CD4-positive, alpha-beta T cell treated with Interleukin-17A for 1 hour (primary cell): Measurements from ENCODE around the gene GOLGA3.

Experiments
- DNase-seq: peaks from one replicate; pipeline ENCODE4 v3.0.0-alpha.2; 2020

GOLGA3 gene

GRCh38 chr12:132747395-132747794, 81.3 kb downstream of the GOLGA3 start:
- DNase-seq, result no peak

GRCh38 chr12:132746613-132747012, 82.1 kb downstream of the GOLGA3 start:
- no peak for DNase-seq

DNA sequence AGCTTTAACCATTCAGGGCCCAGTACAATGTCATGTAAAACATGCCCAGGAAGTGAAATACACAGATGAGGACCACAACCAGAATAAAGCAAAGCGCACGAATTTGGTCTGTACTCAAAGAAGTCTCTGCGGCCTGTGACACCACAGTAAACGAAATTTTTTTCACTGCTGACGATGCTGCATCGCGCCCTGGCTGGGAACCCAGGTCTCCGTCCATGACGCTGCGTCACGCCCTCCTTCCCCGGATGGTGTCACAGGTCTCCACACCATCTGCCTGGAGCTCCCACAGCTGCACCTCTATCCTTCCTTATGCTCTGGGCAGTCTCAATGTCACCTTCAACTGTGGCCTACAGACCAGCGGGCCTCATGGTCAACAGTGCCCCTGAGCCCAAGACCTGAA, 84.8 kb downstream of the GOLGA3 start:
- DNase-seq, result no peak

DNA sequence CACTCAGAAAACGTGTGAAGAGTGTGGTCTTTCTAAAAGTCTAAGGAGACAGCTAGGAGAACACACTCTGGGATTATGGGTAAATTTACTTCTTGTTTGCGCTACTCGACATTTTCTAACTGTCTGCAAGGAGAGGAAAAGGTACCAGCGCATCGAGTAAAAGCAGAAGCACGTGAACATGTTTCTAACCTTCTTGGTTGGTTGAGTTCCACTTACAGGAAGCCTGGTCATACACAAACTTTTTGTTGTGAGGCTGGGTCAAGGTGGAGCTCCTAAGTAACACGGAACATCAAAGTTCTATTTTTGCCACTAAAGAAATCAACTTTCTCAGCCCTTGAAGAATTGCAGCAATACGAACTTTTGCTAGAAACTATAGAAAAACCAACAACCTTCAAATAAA, 87.0 kb downstream of the GOLGA3 start:
- no peak for DNase-seq

- no peak for DNase-seq
Observed at GRCh38 chr12:132740652-132741051, 88.0 kb downstream of the GOLGA3 start.

- no peak for DNase-seq
Observed at GRCh38 chr12:132740313-132740646, 88.4 kb downstream of the GOLGA3 start.

DNA sequence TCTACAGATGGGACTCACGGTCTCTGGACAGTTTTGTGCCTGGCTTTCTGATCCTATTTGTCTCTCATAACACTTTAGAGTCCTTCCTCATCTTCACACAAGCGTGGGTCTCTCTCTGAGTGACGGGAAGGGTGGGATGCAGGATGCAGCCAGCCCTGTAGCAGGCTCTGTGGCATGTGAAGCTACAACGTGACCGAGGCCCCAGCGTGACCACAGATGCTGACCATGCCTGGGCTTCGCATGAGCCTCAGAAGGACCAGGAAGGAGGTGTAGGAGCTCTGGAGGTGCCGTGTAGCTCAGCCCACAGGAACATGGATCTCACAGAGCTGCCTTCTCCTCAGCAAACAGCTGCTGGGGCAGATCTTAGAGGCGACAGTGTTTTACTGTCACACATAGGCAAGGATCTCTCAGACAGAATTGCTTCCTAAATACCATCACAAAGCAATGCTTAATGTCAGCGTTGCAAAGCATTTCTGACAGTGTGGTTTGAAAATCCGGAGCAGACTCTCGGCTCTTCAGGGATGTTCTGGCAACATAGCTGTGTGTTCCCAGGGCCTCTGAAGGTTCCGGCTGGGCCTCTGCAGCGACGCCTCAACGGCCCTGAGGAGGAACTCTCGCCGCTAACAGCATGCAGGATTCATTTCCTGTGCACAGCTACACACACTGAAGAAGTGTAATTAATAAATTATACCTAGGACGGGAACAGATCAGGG, 88.9 kb downstream of the GOLGA3 start:
- no peak for DNase-seq

DNA sequence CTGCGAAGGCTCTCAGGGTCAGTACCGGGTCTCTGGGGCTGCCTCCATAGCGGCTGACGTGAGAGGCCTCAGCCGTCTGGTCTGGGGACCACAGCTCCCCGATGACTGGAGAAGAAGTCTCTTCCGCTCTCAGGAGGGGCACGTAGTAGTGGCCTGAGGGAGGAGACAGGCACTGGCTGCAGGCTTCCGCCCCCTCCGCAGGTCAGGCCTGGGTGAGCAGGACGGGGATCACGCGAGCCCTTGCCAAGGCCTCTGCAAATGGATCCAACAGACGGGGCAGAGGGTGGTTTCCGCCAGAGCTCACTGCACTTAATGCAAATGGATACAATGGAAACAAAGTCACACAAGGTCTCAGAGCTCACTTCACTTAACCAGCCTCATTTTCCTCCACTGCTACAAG, 91.8 kb downstream of the GOLGA3 start:
- no peak for DNase-seq

- DNase-seq, result no peak
Observed at GRCh38 chr12:132736378-132736777, 92.3 kb downstream of the GOLGA3 start.

DNA sequence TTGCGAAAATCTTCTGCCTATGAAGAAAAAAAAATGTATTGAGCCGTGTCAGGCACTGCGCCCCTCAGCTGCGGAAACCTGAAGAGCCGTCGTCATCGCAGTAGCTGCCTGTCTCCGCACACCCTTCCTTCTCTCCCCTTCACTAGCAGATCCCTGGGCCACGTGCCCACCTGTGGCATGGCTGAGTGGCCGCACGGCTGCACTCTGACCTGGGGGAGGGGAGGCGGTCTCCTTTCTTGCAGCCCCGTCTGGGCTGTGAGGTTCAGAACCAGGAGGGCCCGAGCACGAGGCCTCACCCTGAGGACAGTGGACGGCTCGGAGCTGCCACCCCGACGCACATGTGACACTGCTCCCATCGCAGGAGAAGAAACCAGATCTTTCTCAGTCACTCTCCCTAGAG, 93.2 kb downstream of the GOLGA3 start:
- no peak for DNase-seq

GRCh38 chr12:132734206-132734605, 94.5 kb downstream of the GOLGA3 start:
- no peak for DNase-seq

- DNase-seq, result no peak
Observed at GRCh38 chr12:132731574-132731973, 97.1 kb downstream of the GOLGA3 start.

DNA sequence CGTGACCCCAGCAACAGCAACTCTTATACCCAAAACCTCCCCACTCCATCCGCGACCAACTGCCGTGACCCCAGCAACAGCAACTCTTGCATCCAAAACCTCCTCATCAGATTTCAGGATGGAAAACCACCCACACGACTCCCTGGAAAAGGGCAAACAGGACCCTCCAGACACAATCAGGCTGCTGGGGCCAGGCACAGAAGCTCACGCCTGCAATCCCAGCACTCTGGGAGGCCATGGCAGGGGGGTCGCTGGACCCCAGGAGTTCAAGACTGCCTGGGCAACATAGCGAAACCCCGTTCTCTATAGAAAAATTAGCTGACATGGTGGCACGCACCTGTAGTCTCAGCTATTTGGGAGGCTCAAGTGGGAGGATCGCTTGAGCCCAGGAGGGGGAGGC, 98.3 kb downstream of the GOLGA3 start:
- no peak for DNase-seq

DNA sequence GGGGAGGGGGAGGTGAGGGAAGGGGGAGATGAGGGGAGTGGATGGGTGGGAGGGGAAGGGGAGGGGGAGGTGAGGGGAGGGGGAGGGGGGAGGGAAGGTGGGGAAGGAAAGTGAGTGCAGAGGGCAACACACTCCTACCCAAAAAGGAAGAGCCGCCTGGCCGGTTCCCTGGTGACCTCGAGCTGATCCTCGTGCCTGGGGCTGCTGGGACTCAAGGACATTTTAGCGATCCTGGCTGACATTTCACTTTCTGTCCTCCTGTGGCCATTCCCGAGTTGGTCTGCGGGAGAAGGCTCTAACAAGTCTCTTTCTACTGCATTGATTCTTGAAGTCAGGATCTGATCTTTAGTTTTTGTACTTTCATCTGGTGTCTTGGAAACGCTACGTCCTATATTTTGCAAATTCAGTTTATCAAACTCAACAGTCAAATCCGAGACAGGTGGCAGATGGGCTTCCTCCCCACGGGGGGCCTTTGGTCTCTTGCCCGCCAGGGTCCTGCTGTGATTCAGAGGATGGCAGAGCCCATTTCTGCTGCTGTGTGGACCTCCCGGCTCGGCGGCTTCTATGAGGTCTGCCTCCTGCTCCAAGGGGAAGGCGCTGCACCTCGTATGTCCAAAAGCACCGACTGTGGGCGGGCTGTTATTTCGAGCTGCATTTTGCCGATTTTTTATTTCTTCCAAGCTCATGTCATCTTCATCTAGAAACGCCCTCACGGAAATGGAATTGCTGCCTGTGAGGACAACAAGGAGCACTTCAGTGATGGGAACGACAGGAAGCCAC, 98.9 kb downstream of the GOLGA3 start:
- DNase-seq, result no peak

GRCh38 chr12:132728502-132728901, 100.2 kb downstream of the GOLGA3 start:
- DNase-seq, result no peak

- no peak for DNase-seq
Observed at GRCh38 chr12:132727091-132727794, 101.4 kb downstream of the GOLGA3 start.

GRCh38 chr12:132726386-132726785, 102.3 kb downstream of the GOLGA3 start:
- DNase-seq, result no peak

DNA sequence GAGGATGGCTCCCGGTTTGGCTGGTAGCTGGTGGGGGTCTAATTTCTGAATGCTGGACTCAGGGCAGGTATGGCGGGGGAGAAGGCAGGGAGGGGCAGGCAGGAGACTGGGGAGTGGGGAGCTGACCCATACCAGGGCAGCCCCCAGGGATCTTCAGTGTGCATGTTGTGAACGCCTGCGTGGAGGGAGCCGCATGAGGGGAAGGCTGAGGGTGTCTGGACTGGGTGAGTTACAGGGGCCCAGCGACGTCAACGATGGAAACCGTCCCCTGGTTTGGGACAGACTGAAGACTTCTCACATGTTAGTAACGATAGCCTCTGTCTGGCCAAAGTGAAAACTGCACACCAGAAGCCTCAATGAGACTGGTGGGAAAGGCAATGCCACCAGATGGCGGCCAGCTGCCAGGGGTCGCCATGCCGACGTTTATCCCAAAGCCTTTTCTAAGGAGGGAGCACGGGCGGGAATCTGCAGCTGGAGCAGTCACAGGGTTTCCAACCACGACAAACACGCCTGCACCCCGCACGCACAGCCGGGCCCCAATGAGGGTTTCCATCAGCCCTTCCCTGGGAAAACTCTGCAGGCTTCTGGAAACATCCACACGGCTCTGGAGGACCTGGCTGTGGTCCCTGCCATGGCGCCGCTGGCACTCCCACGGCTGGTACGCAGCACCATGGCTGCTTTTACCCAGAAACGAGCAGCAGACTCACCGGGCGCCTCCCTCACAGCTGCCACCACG, 104.0 kb downstream of the GOLGA3 start:
- DNase-seq, result no peak

- no peak for DNase-seq
Observed at GRCh38 chr12:132723764-132724140, 104.9 kb downstream of the GOLGA3 start.

GRCh38 chr12:132723015-132723763, 105.5 kb downstream of the GOLGA3 start:
- DNase-seq, result no peak

DNA sequence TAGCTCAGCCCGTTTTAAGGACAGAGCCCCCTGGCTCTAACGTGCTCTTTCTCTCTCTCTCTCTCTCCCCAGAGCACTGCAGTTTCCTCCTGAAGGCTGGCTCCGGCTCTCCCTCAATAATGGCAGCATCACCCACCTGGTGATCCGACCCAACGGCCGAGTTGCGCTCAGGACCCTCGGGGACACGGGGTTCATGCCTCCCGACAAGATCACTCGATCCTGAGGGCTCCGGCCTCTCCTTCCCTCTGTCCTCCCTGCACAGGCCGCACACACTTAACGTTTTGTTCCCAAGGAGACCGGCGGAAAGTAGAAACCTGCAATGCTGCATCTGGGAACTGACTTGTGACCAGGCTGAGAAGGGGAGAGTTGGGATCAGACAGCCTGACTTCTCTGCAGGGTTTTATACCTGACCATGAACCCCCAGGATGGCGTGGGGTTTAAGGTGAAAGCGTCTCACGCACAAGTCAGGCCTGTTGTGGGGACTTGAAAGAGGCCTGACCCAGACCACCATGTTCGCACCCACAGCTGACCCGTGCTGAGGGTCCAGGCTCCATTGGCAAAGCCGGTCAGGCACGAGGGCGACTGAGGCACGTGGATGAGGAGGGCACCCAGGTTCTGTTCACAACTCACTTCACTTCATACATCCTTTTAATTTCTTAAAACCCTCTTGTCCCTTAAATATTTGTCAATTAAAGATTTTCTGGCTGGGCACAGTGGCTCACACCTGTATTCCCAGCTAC, 107.9 kb downstream of the GOLGA3 start:
- DNase-seq, result no peak

DNA sequence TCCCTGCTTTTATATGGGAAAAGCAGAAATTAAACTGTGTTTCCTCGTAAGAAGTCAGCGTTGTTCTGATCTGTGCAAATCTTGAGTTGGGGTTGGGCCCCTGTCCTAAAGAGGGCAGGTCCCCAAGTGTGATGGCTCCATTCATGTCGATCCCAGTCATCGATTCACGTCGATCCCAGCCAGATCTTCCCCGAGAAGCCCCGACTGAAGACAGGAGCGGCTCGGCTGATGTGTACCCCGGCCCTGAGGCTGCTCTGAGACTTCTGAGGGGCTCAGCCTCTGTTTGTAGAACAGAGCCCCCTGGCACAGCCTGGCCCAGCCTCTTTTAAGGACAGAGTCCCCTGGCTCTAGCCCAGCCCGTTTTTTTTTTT, 108.7 kb downstream of the GOLGA3 start:
- no peak for DNase-seq
